Measurements from ENCODE around the gene SLC49A3. TPM values are rescaled to one million over a fixed set of nuclear protein-coding genes. Genes with fewer than 3 reads are reported as not detected.
"Not testable (repeated sequence)": the region's sequence is repeated elsewhere in the genome, so short reads cannot be mapped to it uniquely, and the experiment has no call there.

Gene SLC49A3
- total and polyA plus RNA-seq, 2 experiments from 2014 or later: 5.2 to 12.5 TPM

GRCh38 chr4:671769-672168, 17.2 kb downstream of the SLC49A3 start:
- Histone ChIP-seq H3K4me1 (ENCODE audit: insufficient read depth) (0 out of 2 replicates have a peak, but pooled peaks cover 6% of the 10 kb centered on the region), H3F3A (ENCODE audit: insufficient read depth) (no peaks in the 10 kb centered on the region), H4K20me1 (ENCODE audit: insufficient read depth) (no peaks in the 10 kb centered on the region), H3K9me2 (ENCODE audit: insufficient read depth) (no peaks in the 10 kb centered on the region), H3K4me2 (ENCODE audit: unreplicated experiment) (no peak overlapping the region), H3K27ac (no peak overlapping the region), H3K9me3 (ENCODE audit: low read depth) (no peaks in the 10 kb centered on the region), H2AFZ (no peak overlapping the region), H3K9ac (no peak overlapping the region), H3K27me3 (replicated peaks; ENCODE audit: insufficient read depth) (no peaks in the 10 kb centered on the region), H3K36me3 (ENCODE audit: low read depth) (peaks cover 13% of the 10 kb centered on the region; the same call in 1 of the 2 replicates), H3K79me2 (ENCODE audit: insufficient read depth) (peaks cover 27% of the 10 kb centered on the region), H3K4me3 (no peak overlapping the region)
- TF ChIP-seq EZH2phosphoT487 (IDR thresholded peaks at IDR 0.05; ENCODE audit: insufficient read depth, low read depth) (no peak), EZH2 (IDR thresholded peaks at IDR 0.05; ENCODE audit: insufficient read depth, poor library complexity, severe bottlenecking) (no peak)
- DNase-seq: no peak
- 100% methylated on average over 3 of the region's 3 CpGs for WGBS, 2 experiments (ENCODE audit: low coverage in 1 of 2, low lambda C conversion rate in 2 of 2, missing lambda C conversion rate in 2 of 2)
- in situ Hi-C loops (cut with MboI): no loop called here

DNA sequence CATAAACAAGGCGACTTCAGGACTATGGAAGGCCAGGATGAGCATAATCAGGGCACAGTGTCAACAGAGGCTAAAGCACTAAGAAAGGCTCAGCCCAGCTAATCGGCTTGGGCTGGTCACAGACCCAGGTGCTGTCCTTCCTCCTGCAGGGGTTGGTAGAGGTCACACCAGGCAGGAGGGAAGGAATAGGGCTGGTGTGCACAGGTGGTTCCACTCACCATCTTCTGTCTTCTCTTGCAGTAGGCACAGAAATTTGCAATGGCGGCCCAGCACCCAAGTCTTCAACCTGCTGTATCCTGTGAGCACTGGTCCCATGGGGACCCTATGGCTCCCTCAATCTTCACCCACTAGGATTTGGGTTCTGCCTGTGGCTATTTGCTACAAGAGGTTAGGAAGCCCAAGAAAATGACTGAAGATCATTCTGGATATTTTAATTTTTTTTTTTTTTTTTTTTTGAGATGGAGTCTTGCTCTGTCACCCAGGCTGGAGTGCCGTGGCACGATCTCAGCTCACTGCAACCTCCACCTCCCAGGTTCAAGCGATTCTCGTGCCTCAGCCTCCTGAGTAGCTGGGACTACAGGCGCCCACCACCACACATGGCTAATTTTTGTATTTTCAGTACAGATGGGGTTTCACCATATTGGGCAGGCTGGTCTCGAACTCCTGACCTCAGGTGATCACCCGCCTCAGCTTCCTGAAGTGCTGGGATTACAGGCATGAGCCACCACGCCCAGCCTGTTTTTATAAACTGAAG, 19.0 kb downstream of the SLC49A3 start:
- H4K20me1 ChIP-seq (ENCODE audit: insufficient read depth); DNase-seq; H3K4me1 ChIP-seq (ENCODE audit: insufficient read depth); H3K4me2 ChIP-seq (ENCODE audit: unreplicated experiment); H3F3A ChIP-seq (ENCODE audit: insufficient read depth); H3K9me2 ChIP-seq (ENCODE audit: insufficient read depth); H3K9me3 ChIP-seq (ENCODE audit: low read depth); H2AFZ ChIP-seq; H3K27ac ChIP-seq; H3K27me3 ChIP-seq (replicated peaks; ENCODE audit: insufficient read depth); H3K9ac ChIP-seq; in situ Hi-C loops (cut with MboI); H3K4me3 ChIP-seq: not testable (repeated sequence)
- H3K36me3 ChIP-seq (ENCODE audit: low read depth): peaks cover 13% of the 10 kb centered on the region; the same call in 1 of the 2 replicates
- H3K79me2 ChIP-seq (ENCODE audit: insufficient read depth): peaks cover 17% of the 10 kb centered on the region
- WGBS, 2 experiments (ENCODE audit: low coverage in 1 of 2, low lambda C conversion rate in 2 of 2, missing lambda C conversion rate in 2 of 2): 90 to 92% methylated on average over 11 of the region's 11 CpGs

DNA sequence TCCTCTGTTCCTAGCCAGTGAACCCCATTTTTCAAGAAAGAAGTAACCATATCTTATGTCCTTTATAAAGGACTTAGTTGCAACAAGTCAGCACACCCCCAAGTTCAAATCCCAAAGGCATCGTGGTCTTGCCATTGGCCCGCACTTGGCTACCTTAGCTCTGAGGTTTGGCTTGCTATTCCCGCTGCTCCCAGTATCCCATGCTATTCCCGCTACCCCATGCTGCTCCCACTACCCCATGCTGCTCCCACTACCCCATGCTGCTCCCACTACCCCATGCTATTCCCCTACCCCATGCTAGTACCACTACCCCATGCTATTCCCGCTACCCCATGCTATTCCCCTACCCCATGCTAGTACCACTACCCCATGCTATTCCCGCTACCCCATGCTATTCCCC, 20.7 kb downstream of the SLC49A3 start:
- H3K4me3 ChIP-seq; H3K4me2 ChIP-seq (ENCODE audit: unreplicated experiment); H3K4me1 ChIP-seq (ENCODE audit: insufficient read depth); DNase-seq; H3K79me2 ChIP-seq (ENCODE audit: insufficient read depth); H3K9ac ChIP-seq; H3K27ac ChIP-seq; H3K27me3 ChIP-seq (replicated peaks; ENCODE audit: insufficient read depth); in situ Hi-C loops (cut with MboI); H2AFZ ChIP-seq; H4K20me1 ChIP-seq (ENCODE audit: insufficient read depth); H3K9me3 ChIP-seq (ENCODE audit: low read depth); H3F3A ChIP-seq (ENCODE audit: insufficient read depth); H3K9me2 ChIP-seq (ENCODE audit: insufficient read depth): not testable (repeated sequence)
- peaks cover 13% of the 10 kb centered on the region; the same call in 1 of the 2 replicates for H3K36me3 ChIP-seq (ENCODE audit: low read depth)
- 85 to 86% methylated on average over 3 to 6 of the region's 6 CpGs for WGBS, 2 experiments (ENCODE audit: low coverage in 1 of 2, low lambda C conversion rate in 2 of 2, missing lambda C conversion rate in 2 of 2)

DNA sequence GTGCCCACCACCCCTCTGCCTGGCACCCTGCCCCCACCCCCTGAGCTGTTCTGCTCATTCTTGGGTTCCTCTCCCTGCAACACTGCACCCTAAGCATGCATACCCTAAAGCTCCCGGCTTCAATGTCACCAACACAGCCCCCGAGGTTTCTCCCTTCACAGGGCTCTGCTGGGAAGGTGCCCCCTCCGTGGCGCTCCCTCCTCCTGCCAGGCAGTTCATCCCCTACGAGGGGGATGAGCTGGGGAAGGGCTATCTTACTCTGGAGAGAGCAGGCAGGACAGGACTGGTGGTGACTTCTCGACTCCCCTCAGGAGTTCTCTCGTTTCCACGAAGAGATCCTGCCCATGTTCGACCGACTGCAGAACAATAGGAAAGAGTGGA, 21.4 kb downstream of the SLC49A3 start:
- Histone ChIP-seq H3K9ac (no peak overlapping the region), H3K4me3 (no peak overlapping the region), H3F3A (ENCODE audit: insufficient read depth) (no peaks in the 10 kb centered on the region), H3K9me3 (ENCODE audit: low read depth) (no peaks in the 10 kb centered on the region), H3K36me3 (ENCODE audit: low read depth) (peaks cover 13% of the 10 kb centered on the region; the same call in 1 of the 2 replicates), H3K79me2 (ENCODE audit: insufficient read depth) (no peaks in the 10 kb centered on the region), H4K20me1 (ENCODE audit: insufficient read depth) (no peaks in the 10 kb centered on the region), H3K9me2 (ENCODE audit: insufficient read depth) (no peaks in the 10 kb centered on the region), H3K27me3 (replicated peaks; ENCODE audit: insufficient read depth) (no peaks in the 10 kb centered on the region), H3K4me2 (ENCODE audit: unreplicated experiment) (no peak overlapping the region), H2AFZ (no peak overlapping the region), H3K4me1 (ENCODE audit: insufficient read depth) (no peaks in the 10 kb centered on the region), H3K27ac (no peak overlapping the region)
- TF ChIP-seq EZH2phosphoT487 (IDR thresholded peaks at IDR 0.05; ENCODE audit: insufficient read depth, low read depth) (no peak), EZH2 (IDR thresholded peaks at IDR 0.05; ENCODE audit: insufficient read depth, poor library complexity, severe bottlenecking) (no peak)
- WGBS, 2 experiments (ENCODE audit: low coverage in 1 of 2, low lambda C conversion rate in 2 of 2, missing lambda C conversion rate in 2 of 2): 58 to 62% methylated on average over 10 of the region's 10 CpGs
- no peak for DNase-seq
- in situ Hi-C loops (cut with MboI): no loop called here
